ENCODE measurements around the gene SLC13A2. TPM values are rescaled to one million over a fixed set of nuclear protein-coding genes. Genes with fewer than 3 reads are reported as not detected.

Gene SLC13A2
- total RNA-seq, 2 donors from 2014 or later = not detected

DNA sequence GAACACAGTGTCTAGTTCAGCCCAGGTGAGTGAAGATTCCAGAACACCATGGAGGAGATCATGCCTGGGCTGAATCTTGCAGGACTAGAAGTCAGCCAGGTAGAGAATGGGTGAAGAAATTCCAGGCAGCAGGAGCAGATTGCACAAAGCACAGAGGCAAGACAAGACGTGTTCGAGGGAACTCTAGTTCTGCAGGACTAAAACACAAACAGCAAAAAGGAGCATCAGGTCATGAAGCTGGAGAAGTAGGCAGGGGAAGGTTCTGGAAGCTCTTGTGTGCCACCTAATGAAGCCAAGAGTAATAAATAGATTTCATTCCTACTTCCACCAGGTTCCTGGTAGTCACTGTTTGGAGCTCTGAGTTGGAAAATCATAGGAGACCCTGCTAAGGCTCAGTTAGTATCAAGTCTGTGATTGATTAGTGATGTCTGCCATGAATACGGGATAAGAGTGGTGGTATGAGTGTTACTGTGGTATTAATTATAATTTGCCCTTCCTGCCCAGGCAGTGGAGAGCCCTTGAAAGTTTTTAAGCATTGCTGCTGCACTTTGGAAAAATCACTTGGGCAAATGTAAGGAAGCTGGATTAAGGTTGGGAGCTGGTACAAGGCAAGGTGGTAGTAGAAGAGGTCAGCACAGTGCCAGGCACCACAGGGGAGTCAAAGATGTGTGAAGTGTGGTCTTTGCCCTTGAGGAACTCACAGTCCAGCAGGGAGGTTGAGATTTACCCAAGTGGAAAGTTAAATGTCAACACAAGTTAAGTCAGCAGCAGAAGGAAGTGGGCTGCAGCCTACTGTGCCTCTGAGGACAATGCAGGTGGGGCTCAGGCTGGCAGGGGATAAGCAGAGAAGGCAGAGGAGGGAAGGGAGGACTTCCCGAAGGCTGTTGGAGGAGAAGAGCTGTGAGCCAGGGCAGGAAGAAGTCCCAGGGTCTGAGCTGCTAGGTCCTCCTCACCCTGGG lies 19.2 kb downstream of the SLC13A2 start:
- Histone ChIP-seq H3K27ac (no peak overlapping the region), H3K4me1 (ENCODE audit: control insufficient read depth in 1 of 2, low read depth in 2 of 2) (no peaks in the 10 kb centered on the region), H3K27me3 (replicated peaks; ENCODE audit: insufficient read depth) (peaks cover 3% of the 10 kb centered on the region), H3K9me3 (no peaks in the 10 kb centered on the region), H3K4me3 (no peak overlapping the region), H3K36me3 (no peaks in the 10 kb centered on the region)
- DNase-seq (ENCODE audit: low spot score) = no peak
- TF ChIP-seq, protein P1, sequence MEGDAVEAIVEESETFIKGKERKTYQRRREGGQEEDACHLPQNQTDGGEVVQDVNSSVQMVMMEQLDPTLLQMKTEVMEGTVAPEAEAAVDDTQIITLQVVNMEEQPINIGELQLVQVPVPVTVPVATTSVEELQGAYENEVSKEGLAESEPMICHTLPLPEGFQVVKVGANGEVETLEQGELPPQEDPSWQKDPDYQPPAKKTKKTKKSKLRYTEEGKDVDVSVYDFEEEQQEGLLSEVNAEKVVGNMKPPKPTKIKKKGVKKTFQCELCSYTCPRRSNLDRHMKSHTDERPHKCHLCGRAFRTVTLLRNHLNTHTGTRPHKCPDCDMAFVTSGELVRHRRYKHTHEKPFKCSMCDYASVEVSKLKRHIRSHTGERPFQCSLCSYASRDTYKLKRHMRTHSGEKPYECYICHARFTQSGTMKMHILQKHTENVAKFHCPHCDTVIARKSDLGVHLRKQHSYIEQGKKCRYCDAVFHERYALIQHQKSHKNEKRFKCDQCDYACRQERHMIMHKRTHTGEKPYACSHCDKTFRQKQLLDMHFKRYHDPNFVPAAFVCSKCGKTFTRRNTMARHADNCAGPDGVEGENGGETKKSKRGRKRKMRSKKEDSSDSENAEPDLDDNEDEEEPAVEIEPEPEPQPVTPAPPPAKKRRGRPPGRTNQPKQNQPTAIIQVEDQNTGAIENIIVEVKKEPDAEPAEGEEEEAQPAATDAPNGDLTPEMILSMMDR (IDR thresholded peaks at IDR 0.05) = no peak
- ATAC-seq (ENCODE audit: insufficient number of reproducible peaks, low FRiP score, low read depth) = no peak

DNA sequence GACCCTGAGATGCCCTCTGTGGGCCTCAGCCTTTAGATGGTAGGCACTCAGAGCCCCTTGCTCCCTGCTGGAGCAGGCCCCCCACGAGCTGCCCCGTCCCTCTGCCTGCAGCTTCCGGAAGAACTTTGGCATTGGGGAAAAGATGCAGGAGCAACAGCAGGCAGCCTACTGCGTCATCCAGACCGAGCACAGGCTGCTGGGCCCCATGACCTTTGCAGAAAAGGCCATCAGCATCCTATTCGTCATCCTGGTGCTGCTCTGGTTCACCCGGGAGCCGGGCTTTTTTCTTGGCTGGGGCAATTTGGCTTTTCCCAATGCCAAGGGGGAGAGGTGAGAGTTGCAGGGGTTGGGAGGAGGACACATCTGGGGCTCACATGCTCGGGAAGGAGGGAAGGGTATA lies 20.0 kb downstream of the SLC13A2 start:
- no peak for ATAC-seq (ENCODE audit: insufficient number of reproducible peaks, low FRiP score, low read depth)

DNA sequence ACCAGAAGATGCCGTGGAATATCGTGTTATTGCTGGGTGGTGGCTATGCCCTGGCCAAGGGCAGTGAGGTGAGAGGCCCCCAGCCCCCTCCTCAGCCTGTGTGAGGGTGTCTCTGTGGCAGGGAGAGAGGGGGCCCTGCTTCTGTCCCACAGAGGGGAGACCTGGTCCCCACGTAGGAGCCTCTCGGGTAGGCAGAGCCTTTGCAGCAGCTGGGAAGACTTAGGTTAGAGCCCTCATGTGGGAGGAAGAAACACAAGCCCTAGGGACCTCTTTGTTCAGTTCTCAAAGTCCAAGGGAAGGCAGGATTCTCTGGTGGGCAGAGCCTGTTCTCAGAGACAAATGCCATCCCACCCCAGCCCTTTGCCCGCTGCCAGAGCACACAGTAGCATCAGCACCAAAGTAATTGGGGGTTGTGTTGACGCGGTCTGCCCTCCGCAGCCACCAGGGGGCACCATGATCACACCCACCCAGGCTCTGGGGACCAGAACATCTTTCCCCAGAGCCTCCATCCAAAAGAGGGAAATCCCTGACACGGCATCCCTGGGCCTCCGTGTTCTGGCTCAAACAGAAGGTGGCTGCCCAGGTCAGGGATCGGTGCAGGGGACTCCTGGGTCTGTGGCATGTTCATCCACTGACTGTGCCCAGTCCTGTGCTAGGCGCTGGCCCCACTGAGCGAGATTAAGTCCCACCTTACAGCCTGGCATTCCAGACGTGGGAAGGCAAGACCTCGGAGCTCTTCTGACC lies 21.2 kb downstream of the SLC13A2 start:
- no peaks in the 10 kb centered on the region for H3K36me3 ChIP-seq
- no peak overlapping the region for H3K27ac ChIP-seq
- ATAC-seq (ENCODE audit: insufficient number of reproducible peaks, low FRiP score, low read depth) = peak; percentile 33
- no peak for DNase-seq (ENCODE audit: low spot score)
- TF ChIP-seq, protein P1 (IDR thresholded peaks at IDR 0.05) = peak; percentile 86
- H3K4me1 ChIP-seq (ENCODE audit: control insufficient read depth in 1 of 2, low read depth in 2 of 2) = no peaks in the 10 kb centered on the region
- no peak overlapping the region for H3K4me3 ChIP-seq
- peaks cover 3% of the 10 kb centered on the region for H3K27me3 ChIP-seq (replicated peaks; ENCODE audit: insufficient read depth)
- H3K9me3 ChIP-seq = no peaks in the 10 kb centered on the region

More for the DNA sequence above, 20.0 kb downstream of the SLC13A2 start:
- no peak for DNase-seq (ENCODE audit: low spot score)
- no peaks in the 10 kb centered on the region for H3K9me3 ChIP-seq
- H3K4me1 ChIP-seq (ENCODE audit: control insufficient read depth in 1 of 2, low read depth in 2 of 2) = no peaks in the 10 kb centered on the region
- no peak overlapping the region for H3K4me3 ChIP-seq
- no peaks in the 10 kb centered on the region for H3K36me3 ChIP-seq
- peaks cover 3% of the 10 kb centered on the region for H3K27me3 ChIP-seq (replicated peaks; ENCODE audit: insufficient read depth)
- TF ChIP-seq, protein P1 (IDR thresholded peaks at IDR 0.05) = no peak
- H3K27ac ChIP-seq = no peak overlapping the region

GRCh38 chr17:28495635-28496034 lies 22.2 kb downstream of the SLC13A2 start:
- H3K9me3 ChIP-seq = no peaks in the 10 kb centered on the region
- H3K36me3 ChIP-seq = no peaks in the 10 kb centered on the region
- DNase-seq (ENCODE audit: low spot score) (no peak), ATAC-seq (ENCODE audit: insufficient number of reproducible peaks, low FRiP score, low read depth) (no peak)
- H3K4me3 ChIP-seq = no peak overlapping the region
- H3K4me1 ChIP-seq (ENCODE audit: control insufficient read depth in 1 of 2, low read depth in 2 of 2) = no peaks in the 10 kb centered on the region
- TF ChIP-seq, protein P1 (IDR thresholded peaks at IDR 0.05) = no peak
- no peak overlapping the region for H3K27ac ChIP-seq
- H3K27me3 ChIP-seq (replicated peaks; ENCODE audit: insufficient read depth) = peaks cover 3% of the 10 kb centered on the region

- TF ChIP-seq, protein P1 (IDR thresholded peaks at IDR 0.05) = no peak
- DNase-seq (ENCODE audit: low spot score) (no peak), ATAC-seq (ENCODE audit: insufficient number of reproducible peaks, low FRiP score, low read depth) (no peak)
- Histone ChIP-seq H3K4me3 (no peak overlapping the region), H3K27ac (no peak overlapping the region), H3K9me3 (no peaks in the 10 kb centered on the region), H3K4me1 (ENCODE audit: control insufficient read depth in 1 of 2, low read depth in 2 of 2) (no peaks in the 10 kb centered on the region), H3K36me3 (no peaks in the 10 kb centered on the region), H3K27me3 (replicated peaks; ENCODE audit: insufficient read depth) (peaks cover 3% of the 10 kb centered on the region)
Measured at GRCh38 chr17:28497931-28498330, 24.5 kb downstream of the SLC13A2 start.
